ACC112 (cell line): ENCODE data around the gene KRT9.

Experiments
- H2AFZ ChIP-seq: fragments of 200-600 bp; sonication (generic); one replicate; pipeline ENCODE4 v1.6.0; 2017; ENCODE audit warnings: antibody characterized with exemption, low read length; ENCODE audit not compliant: unreplicated experiment
- H3K27ac ChIP-seq: fragments of 200-600 bp; sonication (generic); 2 replicates; pipeline ENCODE4 v1.5.1; 2014; ENCODE audit warnings: low read depth, mild to moderate bottlenecking, antibody characterized with exemption, low read length, moderate library complexity
- H3K27me3 ChIP-seq: fragments of 200-600 bp; sonication (generic); 2 replicates; pipeline ENCODE4 v1.6.1; 2014; ENCODE audit warnings: mild to moderate bottlenecking, antibody characterized with exemption, low read length, moderate library complexity, mixed read lengths; ENCODE audit not compliant: insufficient read depth
- H3K36me3 ChIP-seq: fragments of 200-600 bp; sonication (generic); 2 replicates; pipeline ENCODE4 v1.6.1; 2016; ENCODE audit warnings: mild to moderate bottlenecking, antibody characterized with exemption, low read length, moderate library complexity, mixed read lengths; ENCODE audit not compliant: insufficient read depth
- H3K4me1 ChIP-seq: fragments of 200-600 bp; sonication (generic); one replicate; pipeline ENCODE4 v1.6.1; 2016; ENCODE audit warnings: low read length, mixed read lengths; ENCODE audit not compliant: insufficient read depth, unreplicated experiment, control insufficient read depth
- H3K4me3 ChIP-seq: fragments of 200-600 bp; sonication (generic); 2 replicates; pipeline ENCODE4 v1.5.1; 2014; ENCODE audit warnings: mild to moderate bottlenecking, low read depth, low read length
- H3K79me2 ChIP-seq: fragments of 200-600 bp; sonication (generic); one replicate; pipeline ENCODE4 v1.6.0; 2016; ENCODE audit warnings: low read length; ENCODE audit not compliant: control insufficient read depth, unreplicated experiment, insufficient read depth

Gene KRT9

DNA sequence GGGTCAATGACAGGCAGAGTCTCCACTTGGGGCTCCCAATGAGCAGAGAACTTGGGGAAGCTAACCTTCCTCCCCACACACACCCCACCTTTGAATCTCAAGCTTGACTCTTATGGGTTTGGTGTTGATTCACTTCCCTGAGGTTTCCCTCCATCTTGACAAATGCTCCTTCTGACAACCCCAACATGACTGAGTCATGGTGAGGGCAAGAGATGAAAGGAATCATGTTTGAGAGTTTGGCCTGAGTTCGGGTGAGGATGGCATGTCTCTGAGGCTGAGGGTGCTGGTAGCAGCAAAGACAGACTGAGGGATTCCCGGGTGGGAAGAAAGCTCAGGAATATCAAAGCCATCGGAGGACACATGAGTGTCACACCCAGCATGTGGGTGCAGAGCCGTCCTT, 18.7 kb downstream of the KRT9 start:
- peaks cover 26% of the 10 kb centered on the region for H3K4me1 ChIP-seq
- H2AFZ ChIP-seq = no peak overlapping the region
- no peaks in the 10 kb centered on the region for H3K79me2 ChIP-seq
- H3K36me3 ChIP-seq = no peaks in the 10 kb centered on the region
- no peak overlapping the region for H3K27ac ChIP-seq
- no peak overlapping the region for H3K4me3 ChIP-seq
- peaks cover 3% of the 10 kb centered on the region; the same call in 1 of the 2 replicates for H3K27me3 ChIP-seq

DNA sequence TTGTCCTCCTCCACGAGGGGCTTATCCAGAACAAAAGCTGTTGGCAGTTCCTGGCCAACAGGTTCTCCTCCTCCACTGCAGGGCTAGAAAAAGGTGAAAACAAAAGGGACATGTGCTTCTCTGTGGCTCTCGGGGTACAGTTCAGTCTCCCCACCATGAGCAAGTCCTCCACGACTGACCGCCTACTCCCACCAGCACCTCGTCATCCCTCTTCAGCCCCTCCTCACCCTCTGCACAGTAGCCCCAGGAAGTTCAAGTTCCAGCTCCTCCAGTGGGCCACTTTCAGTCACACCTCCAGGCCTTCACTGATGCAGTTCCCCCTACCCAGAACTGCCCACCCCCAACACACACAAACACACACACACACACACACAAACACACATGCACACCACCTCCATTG, 19.4 kb downstream of the KRT9 start:
- Histone ChIP-seq H3K27me3 (peaks cover 3% of the 10 kb centered on the region; the same call in 1 of the 2 replicates), H3K4me3 (no peak overlapping the region), H3K4me1 (peaks cover 30% of the 10 kb centered on the region), H3K27ac (no peak overlapping the region), H3K79me2 (no peaks in the 10 kb centered on the region), H2AFZ (no peak overlapping the region), H3K36me3 (no peaks in the 10 kb centered on the region)

DNA sequence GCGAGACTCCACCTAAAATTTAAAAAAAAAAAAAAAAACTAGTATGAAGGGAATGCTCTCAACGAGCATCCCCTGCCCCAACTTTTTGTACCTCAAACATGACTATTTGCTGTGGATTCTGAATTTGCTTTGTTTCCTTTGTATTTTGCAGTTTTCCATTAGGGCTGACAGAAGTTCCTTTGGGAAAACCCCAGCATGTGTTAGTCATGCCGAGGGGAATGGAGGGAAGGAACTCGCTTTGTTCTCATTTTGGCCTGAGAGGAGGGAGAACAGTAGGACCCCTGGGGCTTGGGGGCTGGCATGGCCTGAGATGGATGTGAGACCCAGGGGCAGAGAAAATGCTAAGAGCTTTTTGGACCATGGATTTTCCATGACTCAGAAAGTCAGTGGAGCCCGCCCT, 20.5 kb downstream of the KRT9 start:
- no peak overlapping the region for H3K4me3 ChIP-seq
- H3K4me1 ChIP-seq = peaks cover 32% of the 10 kb centered on the region
- no peak overlapping the region for H3K27ac ChIP-seq
- no peaks in the 10 kb centered on the region for H3K36me3 ChIP-seq
- no peak overlapping the region for H2AFZ ChIP-seq
- no peaks in the 10 kb centered on the region for H3K79me2 ChIP-seq
- H3K27me3 ChIP-seq = peaks cover 3% of the 10 kb centered on the region; the same call in 1 of the 2 replicates

DNA sequence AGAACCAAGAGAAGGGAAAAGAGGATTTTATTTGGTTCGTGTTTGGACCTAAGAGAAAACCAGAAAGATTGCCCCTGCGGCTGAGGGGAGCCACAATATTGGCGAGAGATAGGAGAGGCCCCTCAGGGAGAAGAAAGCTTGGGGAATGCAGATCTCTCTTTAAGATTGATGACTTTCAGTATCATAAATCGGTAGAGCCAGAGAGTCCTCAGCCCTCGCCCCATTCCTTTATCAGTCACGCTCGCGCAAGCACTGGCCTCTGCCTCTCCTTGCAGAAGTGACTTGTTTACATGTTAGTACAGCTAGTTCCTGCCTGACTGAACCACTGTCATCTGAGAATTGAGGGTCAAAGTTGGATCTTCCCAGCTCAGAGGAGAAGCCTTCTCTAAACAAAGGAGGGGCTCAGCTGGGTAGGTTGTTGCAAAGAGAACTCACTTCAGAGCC, 22.2 kb downstream of the KRT9 start:
- Histone ChIP-seq H3K4me3 (no peak overlapping the region), H3K4me1 (peaks cover 29% of the 10 kb centered on the region), H3K36me3 (no peaks in the 10 kb centered on the region), H3K27me3 (no peaks in the 10 kb centered on the region), H3K27ac (no peak overlapping the region), H2AFZ (no peak overlapping the region), H3K79me2 (no peaks in the 10 kb centered on the region)

DNA sequence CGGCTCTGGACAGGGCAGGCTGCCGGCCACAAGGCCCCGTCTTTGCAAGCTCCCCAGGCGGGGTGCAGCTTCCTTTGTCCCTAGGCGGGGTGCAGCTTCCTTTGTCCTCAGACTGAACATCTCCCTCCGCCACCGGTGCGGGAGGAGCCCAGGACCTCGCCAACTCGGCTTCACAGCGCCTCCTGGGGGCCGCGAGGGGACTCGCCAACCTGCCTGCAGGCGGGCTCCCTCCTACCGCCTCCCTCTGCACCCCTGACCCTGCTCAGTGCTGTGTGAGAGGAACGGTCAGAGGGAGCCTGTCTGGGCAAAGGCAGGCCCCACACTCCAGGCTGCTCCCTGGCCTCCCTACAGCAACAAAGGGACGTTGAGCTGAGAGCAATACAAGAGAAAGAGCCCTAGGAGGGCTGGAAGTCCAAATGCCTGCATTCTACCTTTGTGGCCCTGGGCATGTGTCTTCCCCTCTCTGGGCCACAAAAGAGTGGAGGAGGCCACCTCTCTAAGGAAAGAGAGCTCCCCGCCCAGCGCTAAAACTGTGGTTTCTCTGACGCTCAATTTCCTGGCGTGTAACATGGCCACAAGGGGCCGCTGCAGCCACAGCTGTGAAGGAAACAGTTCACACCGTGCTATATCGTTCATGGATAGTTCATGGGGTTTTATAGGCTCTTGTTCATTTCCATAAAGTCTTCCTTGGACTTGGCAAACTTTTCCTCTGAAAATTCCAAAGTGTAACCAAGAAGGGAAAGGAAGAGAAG, 22.8 kb downstream of the KRT9 start:
- Histone ChIP-seq H3K4me3 (no peak overlapping the region), H2AFZ (peak overlapping the region; percentile 34), H3K27ac (peak overlapping the region; percentile 52), H3K4me1 (peaks cover 29% of the 10 kb centered on the region), H3K36me3 (no peaks in the 10 kb centered on the region), H3K27me3 (no peaks in the 10 kb centered on the region), H3K79me2 (no peaks in the 10 kb centered on the region)

DNA sequence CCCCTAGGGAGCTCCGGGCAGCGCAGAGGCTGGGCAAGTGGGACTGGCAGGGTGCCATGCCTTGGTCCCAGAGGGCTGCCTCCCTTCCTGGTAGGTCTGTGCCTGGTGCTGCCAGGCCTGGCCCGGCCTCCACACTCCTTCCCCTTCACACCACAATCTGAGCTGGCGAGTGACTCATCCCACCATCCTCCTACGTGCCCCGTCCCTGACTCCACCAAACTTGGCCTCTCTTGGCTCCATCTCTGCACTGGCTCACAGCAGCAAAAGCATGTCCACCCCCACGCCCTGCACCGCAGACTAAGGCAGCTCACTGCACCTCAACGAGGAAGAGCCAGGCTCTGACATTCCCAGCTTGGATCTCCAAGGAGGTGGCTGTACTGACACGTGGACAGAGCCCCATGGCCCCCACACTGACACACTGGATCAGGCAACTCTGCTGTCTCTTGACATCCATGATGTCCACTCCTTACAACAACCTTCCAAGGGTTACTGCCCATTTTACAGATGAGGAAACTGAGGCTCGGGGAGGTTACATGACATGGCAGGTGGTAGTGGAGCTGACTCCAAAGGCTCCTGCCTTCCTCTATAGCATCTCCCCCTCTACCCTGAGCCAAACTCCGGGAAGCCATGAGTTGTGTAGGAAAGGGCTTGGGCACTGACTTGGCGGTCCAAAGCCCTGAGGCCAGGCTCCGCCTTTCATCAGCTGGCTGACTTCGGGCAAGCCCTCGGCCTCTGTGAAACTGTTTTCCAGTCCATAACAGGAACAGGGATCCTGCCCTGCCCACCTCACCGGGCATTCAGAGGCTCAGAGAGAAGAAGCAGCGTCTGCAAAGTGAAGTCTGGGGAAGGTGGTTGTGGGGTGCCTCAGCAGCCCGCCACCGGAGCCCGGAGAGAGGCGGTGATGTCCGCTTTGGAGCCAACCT, 23.7 kb downstream of the KRT9 start:
- Histone ChIP-seq H3K4me1 (peaks cover 29% of the 10 kb centered on the region), H2AFZ (peak overlapping the region; percentile 34), H3K27me3 (no peaks in the 10 kb centered on the region), H3K36me3 (no peaks in the 10 kb centered on the region), H3K79me2 (no peaks in the 10 kb centered on the region), H3K27ac (peak overlapping the region; percentile 52), H3K4me3 (no peak overlapping the region)

DNA sequence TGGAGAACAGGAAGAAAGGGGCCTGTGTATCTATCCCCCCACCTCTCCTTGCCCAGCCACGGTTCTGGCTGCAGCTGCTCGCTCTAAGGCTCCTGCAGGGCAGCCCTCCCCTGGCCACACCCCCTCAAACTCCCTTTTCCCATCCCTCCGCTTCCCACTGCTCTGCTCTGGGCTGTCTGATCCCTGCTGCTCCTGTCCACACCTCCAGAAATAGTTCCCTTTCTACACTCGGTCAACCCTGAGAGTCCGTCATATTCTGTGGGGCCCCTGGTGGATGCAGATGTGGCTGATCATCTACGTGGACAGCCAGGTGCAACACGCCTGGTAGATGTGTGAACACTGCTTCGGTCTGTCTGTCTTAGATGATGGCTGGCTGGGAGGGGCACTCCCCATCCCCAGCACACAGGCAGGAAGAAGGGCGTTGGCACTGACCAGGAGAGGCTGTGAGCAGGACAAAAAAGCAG, 24.4 kb downstream of the KRT9 start:
- H3K4me1 ChIP-seq = peaks cover 29% of the 10 kb centered on the region
- no peaks in the 10 kb centered on the region for H3K36me3 ChIP-seq
- no peak overlapping the region for H3K4me3 ChIP-seq
- H3K27ac ChIP-seq = peak overlapping the region; percentile 43; the same call in 1 of the 2 replicates
- H3K27me3 ChIP-seq = no peaks in the 10 kb centered on the region
- H3K79me2 ChIP-seq = no peaks in the 10 kb centered on the region
- H2AFZ ChIP-seq = no peak overlapping the region

DNA sequence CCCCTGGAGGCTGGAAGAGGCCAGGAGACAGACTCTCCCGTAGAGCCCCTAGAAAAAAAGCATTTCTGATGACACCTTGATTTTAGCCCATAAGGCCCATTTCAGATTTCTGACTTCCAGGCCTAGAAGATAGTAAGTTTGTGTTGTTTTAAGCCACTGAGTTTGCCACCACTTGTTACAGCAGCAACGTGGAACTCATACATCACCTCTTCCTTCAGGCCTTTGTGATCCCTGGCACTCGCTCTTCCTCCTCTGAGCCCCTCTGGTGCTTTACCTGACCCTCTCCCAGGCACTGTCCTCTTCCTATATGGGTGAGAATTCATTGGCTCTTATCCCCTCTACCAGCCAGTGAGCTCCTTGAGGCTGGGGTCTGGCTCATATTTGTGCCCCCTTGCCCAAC, 25.0 kb downstream of the KRT9 start:
- Histone ChIP-seq H3K79me2 (no peaks in the 10 kb centered on the region), H3K27me3 (no peaks in the 10 kb centered on the region), H3K27ac (no peak overlapping the region), H2AFZ (no peak overlapping the region), H3K4me3 (no peak overlapping the region), H3K4me1 (peaks cover 28% of the 10 kb centered on the region), H3K36me3 (no peaks in the 10 kb centered on the region)

DNA sequence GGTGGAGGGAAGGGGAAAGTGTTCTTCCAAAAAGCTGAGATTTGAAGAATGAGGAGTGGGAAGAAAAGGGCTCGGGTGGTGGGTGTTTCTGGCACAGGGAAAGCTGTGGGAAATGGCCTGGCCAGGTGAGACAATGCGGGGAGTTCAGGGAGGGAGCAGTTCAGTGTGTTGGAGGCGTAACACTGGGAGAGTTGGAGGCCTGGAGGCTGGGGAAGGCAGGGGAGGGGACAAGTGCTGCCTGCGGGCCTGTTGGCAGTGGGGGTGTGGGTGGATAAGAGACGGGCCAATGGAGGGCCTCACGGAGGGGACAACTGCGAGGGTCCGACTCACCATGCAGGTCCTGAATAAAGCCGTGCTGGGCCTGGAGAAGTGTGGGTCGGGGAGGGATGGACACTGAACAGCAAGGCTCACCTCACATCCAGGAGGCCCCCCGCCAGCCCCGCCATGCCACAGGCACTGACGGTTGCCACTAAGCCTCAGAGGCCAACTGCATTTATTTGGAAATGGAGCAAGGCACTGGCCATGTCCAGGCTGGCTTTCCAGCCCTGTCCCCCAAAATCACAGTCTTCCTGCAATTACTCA, 25.9 kb downstream of the KRT9 start:
- Histone ChIP-seq H3K4me3 (no peak overlapping the region), H3K4me1 (peaks cover 22% of the 10 kb centered on the region), H2AFZ (no peak overlapping the region), H3K36me3 (no peaks in the 10 kb centered on the region), H3K27ac (no peak overlapping the region), H3K79me2 (no peaks in the 10 kb centered on the region), H3K27me3 (no peaks in the 10 kb centered on the region)

DNA sequence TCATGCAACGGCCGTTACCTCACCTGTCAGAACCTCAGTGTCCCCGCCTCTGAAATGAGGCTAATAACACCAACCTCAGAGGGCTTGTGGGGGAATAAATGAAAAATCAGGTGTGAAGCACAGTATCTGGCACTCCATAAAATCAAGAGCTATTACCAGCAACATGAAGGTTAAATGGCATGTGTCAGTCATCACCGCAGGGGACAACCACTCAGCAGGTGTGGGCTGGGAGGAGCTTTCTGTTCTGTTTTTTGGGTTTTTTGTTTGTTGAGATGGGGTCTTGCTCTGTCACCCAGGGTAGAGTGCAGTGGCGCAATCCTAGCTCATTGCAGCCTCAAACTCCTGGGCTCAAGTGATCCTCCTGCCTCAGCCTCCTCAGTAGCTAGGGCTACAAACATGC, 26.9 kb downstream of the KRT9 start:
- no peaks in the 10 kb centered on the region for H3K27me3 ChIP-seq
- no peak overlapping the region for H3K4me3 ChIP-seq
- no peak overlapping the region for H2AFZ ChIP-seq
- H3K27ac ChIP-seq = no peak overlapping the region
- peaks cover 21% of the 10 kb centered on the region for H3K4me1 ChIP-seq
- H3K36me3 ChIP-seq = no peaks in the 10 kb centered on the region
- H3K79me2 ChIP-seq = no peaks in the 10 kb centered on the region
